Endothelial cell (in vitro differentiated cells): ENCODE data around the gene PTPRN2. TPM values are rescaled to one million over a fixed set of nuclear protein-coding genes. Genes with fewer than 3 reads are reported as not detected.

Experiments
- DNase-seq: peaks from one replicate; pipeline ENCODE4 v3.0.0; 2021; ENCODE audit warnings: low spot score
- H3K27ac Mint-ChIP-seq: one replicate; pipeline ENCODE4 v1.8.0; 2021; ENCODE audit warnings: mixed read lengths, inconsistent platforms; ENCODE audit not compliant: unreplicated experiment
- H3K27me3 Mint-ChIP-seq: one replicate; pipeline ENCODE4 v1.8.0; 2021; ENCODE audit warnings: mild to moderate bottlenecking, moderate library complexity, mixed read lengths, inconsistent platforms; ENCODE audit not compliant: unreplicated experiment
- H3K36me3 Mint-ChIP-seq: one replicate; pipeline ENCODE4 v1.8.0; 2021; ENCODE audit warnings: mild to moderate bottlenecking, low read depth, mixed read lengths, inconsistent platforms; ENCODE audit not compliant: unreplicated experiment
- H3K4me1 Mint-ChIP-seq: one replicate; pipeline ENCODE4 v1.8.0; 2021; ENCODE audit warnings: mild to moderate bottlenecking, mixed read lengths, inconsistent platforms; ENCODE audit not compliant: unreplicated experiment
- H3K4me3 Mint-ChIP-seq: one replicate; pipeline ENCODE4 v1.8.0; 2021; ENCODE audit warnings: mild to moderate bottlenecking, mixed read lengths, inconsistent platforms; ENCODE audit not compliant: unreplicated experiment
- H3K9me3 Mint-ChIP-seq: one replicate; pipeline ENCODE4 v1.8.0; 2021; ENCODE audit warnings: mixed read lengths, inconsistent platforms; ENCODE audit not compliant: unreplicated experiment
- CTCF ChIP-seq: fragments of 200-600 bp; sonication (generic); IDR thresholded peaks from one replicate; pipeline ENCODE4 v1.5.0; 2021; ENCODE audit warnings: antibody characterized with exemption; ENCODE audit not compliant: unreplicated experiment
- total RNA-seq: library from RNA; stranded (reverse); fragmentation: NEBNext Ultra II Directional; extraction: Animal tissue kit (Norgen Biotek cat#: 25700); gene quantifications from one replicate; pipeline ENCODE4 v1.2.1, GENCODE V29; 2021; ENCODE audit not compliant: unreplicated experiment

Gene PTPRN2
- total RNA-seq, 1 donor from 2014 or later: 0.18 TPM

- Mint-ChIP-seq H3K9me3 (peaks cover 18% of the 10 kb centered on the region), H3K4me3 (no peak overlapping the region), H3K36me3 (peaks cover 8% of the 10 kb centered on the region), H3K27me3 (no peaks in the 10 kb centered on the region), H3K4me1 (no peaks in the 10 kb centered on the region), H3K27ac (no peak overlapping the region)
- no peak for DNase-seq
- no peak for TF ChIP-seq CTCF
Measured at GRCh38 chr7:157886711-157887110, 700.9 kb downstream of the PTPRN2 start.

- Mint-ChIP-seq H3K27ac (no peak overlapping the region), H3K9me3 (peaks cover 18% of the 10 kb centered on the region), H3K27me3 (no peaks in the 10 kb centered on the region), H3K4me3 (no peak overlapping the region), H3K4me1 (no peaks in the 10 kb centered on the region), H3K36me3 (peaks cover 8% of the 10 kb centered on the region)
- no peak for DNase-seq
- no peak for TF ChIP-seq CTCF
Measured at GRCh38 chr7:157886266-157886665, 701.4 kb downstream of the PTPRN2 start.

- H3K4me3 Mint-ChIP-seq: no peak overlapping the region
- no peaks in the 10 kb centered on the region for H3K27me3 Mint-ChIP-seq
- H3K36me3 Mint-ChIP-seq: peaks cover 13% of the 10 kb centered on the region
- no peak for DNase-seq
- peaks cover 26% of the 10 kb centered on the region for H3K9me3 Mint-ChIP-seq
- no peak for TF ChIP-seq CTCF
- no peak overlapping the region for H3K27ac Mint-ChIP-seq
- H3K4me1 Mint-ChIP-seq: no peaks in the 10 kb centered on the region
Measured at GRCh38 chr7:157885140-157885539, 702.5 kb downstream of the PTPRN2 start.

GRCh38 chr7:157884461-157885062 is 703.1 kb downstream of the PTPRN2 start:
- TF ChIP-seq CTCF: no peak
- peaks cover 22% of the 10 kb centered on the region for H3K9me3 Mint-ChIP-seq
- H3K4me3 Mint-ChIP-seq: no peak overlapping the region
- no peaks in the 10 kb centered on the region for H3K4me1 Mint-ChIP-seq
- no peak overlapping the region for H3K27ac Mint-ChIP-seq
- no peak for DNase-seq
- H3K27me3 Mint-ChIP-seq: no peaks in the 10 kb centered on the region
- H3K36me3 Mint-ChIP-seq: peaks cover 14% of the 10 kb centered on the region

GRCh38 chr7:157881048-157881771 is 706.4 kb downstream of the PTPRN2 start:
- peaks cover 10% of the 10 kb centered on the region for H3K36me3 Mint-ChIP-seq
- H3K27ac Mint-ChIP-seq: no peak overlapping the region
- no peak for TF ChIP-seq CTCF
- H3K4me3 Mint-ChIP-seq: no peak overlapping the region
- peaks cover 2% of the 10 kb centered on the region for H3K27me3 Mint-ChIP-seq
- no peaks in the 10 kb centered on the region for H3K4me1 Mint-ChIP-seq
- peaks cover 23% of the 10 kb centered on the region for H3K9me3 Mint-ChIP-seq
- DNase-seq: no peak
